GOT3 (cell line): ENCODE results near the gene HMCN2.
"Not testable (repeated sequence)": the region's sequence is repeated elsewhere in the genome, so short reads cannot be mapped to it uniquely, and the experiment has no call there.

ENCODE experiments used
- DNase-seq: peaks from one replicate; lab custom pipeline; 2025; ENCODE audit warnings: mixed read lengths; lab: John Stamatoyannopoulos, UW

The HMCN2 gene

GRCh38 chr9:130433168-130433946 lies 167.8 kb downstream of the HMCN2 start:
- DNase-seq: no peak

- DNase-seq: no peak
Observed at GRCh38 chr9:130433947-130434262, 168.3 kb downstream of the HMCN2 start.

GRCh38 chr9:130434656-130435055 lies 169.1 kb downstream of the HMCN2 start:
- not testable (repeated sequence) for DNase-seq

- DNase-seq: no peak
Observed at GRCh38 chr9:130437011-130437789, 171.6 kb downstream of the HMCN2 start.

GRCh38 chr9:130438382-130438981 lies 172.9 kb downstream of the HMCN2 start:
- DNase-seq: no peak

- DNase-seq: no peak
Observed at GRCh38 chr9:130441031-130441430, 175.5 kb downstream of the HMCN2 start.

- DNase-seq: no peak
Observed at GRCh38 chr9:130442746-130443455, 177.3 kb downstream of the HMCN2 start.

- DNase-seq: no peak
Observed at GRCh38 chr9:130443456-130443801, 177.9 kb downstream of the HMCN2 start.

- DNase-seq: no peak
Observed at GRCh38 chr9:130443840-130444492, 178.4 kb downstream of the HMCN2 start.

GRCh38 chr9:130444565-130445221 lies 179.1 kb downstream of the HMCN2 start, which contains the start of gene ASS1:
Gene ASS1 (plus strand): TSS chr9:130444961. CDS start chr9:130452229, 7,268 bp downstream.
- no peak for DNase-seq

- no peak for DNase-seq
Observed at GRCh38 chr9:130445268-130445983, 179.9 kb downstream of the HMCN2 start.

GRCh38 chr9:130446101-130446861 lies 180.7 kb downstream of the HMCN2 start:
- peak; percentile 23 for DNase-seq

- no peak for DNase-seq
Observed at GRCh38 chr9:130447193-130447816, 181.7 kb downstream of the HMCN2 start.

- no peak for DNase-seq
Observed at GRCh38 chr9:130448035-130448624, 182.6 kb downstream of the HMCN2 start.

GRCh38 chr9:130448771-130449603 lies 183.4 kb downstream of the HMCN2 start:
- DNase-seq: no peak

- DNase-seq: no peak
Observed at GRCh38 chr9:130450344-130451003, 184.9 kb downstream of the HMCN2 start.

- no peak for DNase-seq
Observed at GRCh38 chr9:130451004-130451390, 185.4 kb downstream of the HMCN2 start.
